AG04449 (cell line): ENCODE results near the gene ARID3C.

Experiments used
- CTCF ChIA-PET: fragments of 350-600 bp; formaldehyde crosslinking; extraction: SDS; loops from one replicate; lab custom pipeline; 2021; ENCODE audit warnings: antibody characterized with exemption; lab: Yijun Ruan, JAX
- POLR2A ChIA-PET: fragments of 400-600, 350-600 bp; formaldehyde crosslinking; extraction: SDS; loops from one replicate; lab custom pipeline; 2020; ENCODE audit warnings: antibody characterized with exemption, inconsistent platforms; lab: Yijun Ruan, JAX
- DNase-seq: peaks from one replicate; pipeline ENCODE4 v3.0.0-alpha.2; 2010; ENCODE audit warnings: low read depth, low spot score
- H3K4me3 ChIP-seq: 2 replicates; pipeline ENCODE4 v1.5.1; 2011; ENCODE audit warnings: low read depth, mild to moderate bottlenecking, control low read depth, low read length
- TF ChIP-seq, protein P1 (sequence below): IDR thresholded peaks from one replicate; pipeline ENCODE4 v1.5.1; 2011; ENCODE audit warnings: mild to moderate bottlenecking, moderate library complexity, low read length, control low read depth, inconsistent platforms; ENCODE audit not compliant: insufficient read depth; ENCODE audit errors: missing control alignments

Gene ARID3C

DNA sequence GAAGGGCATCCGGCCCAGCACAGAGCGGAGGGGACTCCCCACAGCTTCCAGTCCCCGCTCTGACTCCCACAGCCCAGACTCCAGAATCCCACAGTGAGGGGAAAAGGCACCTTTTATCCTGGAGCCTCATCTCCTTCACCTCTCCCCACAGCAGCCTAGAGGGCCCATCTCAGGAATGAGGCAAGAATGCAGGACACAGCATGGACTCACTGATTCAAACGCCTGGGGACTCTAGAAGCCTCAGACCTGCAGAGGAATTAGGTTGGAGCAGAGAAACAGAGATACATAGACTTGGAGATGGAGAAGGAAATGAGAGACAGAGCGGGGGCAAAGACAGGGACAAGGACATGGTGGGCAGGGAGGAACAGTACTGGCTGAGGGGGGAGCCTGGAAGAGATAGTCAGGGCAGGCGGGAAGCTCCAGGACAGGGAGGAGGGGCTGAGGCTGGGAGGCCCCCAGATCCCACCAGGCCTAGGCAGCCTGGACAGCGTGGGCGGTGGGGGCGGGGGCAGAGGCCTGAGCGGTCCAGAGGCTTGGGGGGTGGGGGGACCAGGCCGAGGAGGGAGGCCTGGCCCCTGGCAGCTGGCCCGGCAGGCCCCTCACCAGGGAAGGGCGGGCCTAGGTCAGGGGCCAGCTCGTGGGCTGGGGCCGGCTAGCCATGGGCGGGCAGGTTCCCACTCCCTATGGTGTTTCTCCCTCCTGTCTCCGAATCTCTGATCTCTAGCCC, 55.1 kb downstream of the ARID3C start:
- H3K4me3 ChIP-seq, result no peak overlapping the region
- TF ChIP-seq, protein P1, sequence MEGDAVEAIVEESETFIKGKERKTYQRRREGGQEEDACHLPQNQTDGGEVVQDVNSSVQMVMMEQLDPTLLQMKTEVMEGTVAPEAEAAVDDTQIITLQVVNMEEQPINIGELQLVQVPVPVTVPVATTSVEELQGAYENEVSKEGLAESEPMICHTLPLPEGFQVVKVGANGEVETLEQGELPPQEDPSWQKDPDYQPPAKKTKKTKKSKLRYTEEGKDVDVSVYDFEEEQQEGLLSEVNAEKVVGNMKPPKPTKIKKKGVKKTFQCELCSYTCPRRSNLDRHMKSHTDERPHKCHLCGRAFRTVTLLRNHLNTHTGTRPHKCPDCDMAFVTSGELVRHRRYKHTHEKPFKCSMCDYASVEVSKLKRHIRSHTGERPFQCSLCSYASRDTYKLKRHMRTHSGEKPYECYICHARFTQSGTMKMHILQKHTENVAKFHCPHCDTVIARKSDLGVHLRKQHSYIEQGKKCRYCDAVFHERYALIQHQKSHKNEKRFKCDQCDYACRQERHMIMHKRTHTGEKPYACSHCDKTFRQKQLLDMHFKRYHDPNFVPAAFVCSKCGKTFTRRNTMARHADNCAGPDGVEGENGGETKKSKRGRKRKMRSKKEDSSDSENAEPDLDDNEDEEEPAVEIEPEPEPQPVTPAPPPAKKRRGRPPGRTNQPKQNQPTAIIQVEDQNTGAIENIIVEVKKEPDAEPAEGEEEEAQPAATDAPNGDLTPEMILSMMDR, result no peak
- CTCF ChIA-PET, result interaction anchor here (0.9 to 11.5 kb wide), 3 partner anchors 14 to 29 kb away, joined by 4 to 119 read pairs (median 12); no protein-coding TSS in a partner anchor
- DNase-seq, result no peak
- POLR2A ChIA-PET, result no interaction called here

DNA sequence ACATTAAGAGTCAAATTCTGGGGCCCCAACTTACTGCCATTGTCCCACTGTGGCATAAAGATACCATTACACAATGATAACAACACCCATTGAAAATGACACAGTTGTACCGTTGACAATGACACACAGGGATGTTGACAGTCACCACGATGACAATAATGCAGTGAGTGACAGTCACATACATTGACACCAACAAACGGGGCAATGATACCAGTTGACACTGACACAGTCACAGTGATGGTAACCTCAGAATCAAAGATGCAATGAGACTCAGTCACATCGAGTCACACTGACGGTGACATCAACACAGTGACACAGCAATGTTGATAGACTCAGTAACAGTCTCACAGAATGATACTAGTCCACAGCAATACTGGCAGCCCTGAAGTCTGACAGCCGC, 56.2 kb downstream of the ARID3C start:
- CTCF ChIA-PET, result no interaction called here
- no peak for DNase-seq
- TF ChIP-seq, protein P1, result no peak
- POLR2A ChIA-PET, result no interaction called here
- no peak overlapping the region for H3K4me3 ChIP-seq

DNA sequence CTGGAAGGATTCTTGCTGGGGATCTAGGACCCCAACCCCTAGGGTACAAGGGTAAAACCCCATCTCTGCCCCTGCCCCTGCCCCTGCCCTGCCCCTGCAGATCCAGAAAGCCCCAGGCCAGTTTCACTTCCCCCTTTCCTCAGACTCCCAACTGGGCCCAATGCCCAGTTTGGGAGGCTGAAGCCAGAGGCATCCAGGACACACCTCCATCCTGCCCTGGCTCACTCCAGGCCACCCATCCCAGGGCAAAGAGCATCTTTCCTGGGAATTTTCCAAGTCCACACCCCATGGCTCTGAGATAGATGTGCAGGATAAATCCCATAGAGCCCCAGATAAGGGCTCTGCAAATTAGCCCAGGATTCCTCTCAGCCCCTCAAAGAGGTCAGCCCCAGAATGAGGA, 56.8 kb downstream of the ARID3C start:
- ChIA-PET CTCF (interaction anchor here (0.8 to 4.0 kb wide), 2 partner anchors 20 to 26 kb away, joined by 3 to 19 read pairs; no protein-coding TSS in a partner anchor), POLR2A (no interaction called here)
- no peak for DNase-seq
- no peak overlapping the region for H3K4me3 ChIP-seq
- TF ChIP-seq, protein P1, result no peak

DNA sequence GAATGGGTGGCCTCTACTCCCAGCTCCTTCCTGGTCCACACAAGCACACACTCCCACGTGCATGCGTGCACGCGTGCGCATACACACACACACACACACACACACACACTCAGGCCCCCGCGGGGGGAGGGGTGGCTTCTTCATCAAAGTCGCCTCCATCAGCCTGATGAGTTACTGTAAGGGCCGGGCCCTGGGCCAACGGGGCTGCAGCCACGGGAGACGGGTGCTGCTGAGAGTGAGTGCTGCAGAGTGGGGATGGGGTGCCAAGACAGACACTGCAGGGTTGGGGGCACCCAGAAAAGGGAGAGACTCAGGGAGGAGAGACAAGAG, 57.4 kb downstream of the ARID3C start:
- CTCF ChIA-PET, result interaction anchor here (0.8 to 4.0 kb wide), 3 partner anchors 20 to 25 kb away, joined by 3 to 19 read pairs (median 5); no protein-coding TSS in a partner anchor

More for the DNA sequence above, 57.4 kb downstream of the ARID3C start:
- no peak for DNase-seq
- no peak overlapping the region for H3K4me3 ChIP-seq
- POLR2A ChIA-PET, result no interaction called here
- TF ChIP-seq, protein P1, result no peak
